SW480 (cell line): ENCODE data around the gene DNAJA3.

Experiments
- DNase-seq: peaks from one replicate; pipeline ENCODE4 v3.0.0-alpha.2; 2016; ENCODE audit warnings: low spot score

The DNAJA3 gene

GRCh38 chr16:4407543-4408322 is 17.9 kb upstream of the DNAJA3 start:
- no peak for DNase-seq

GRCh38 chr16:4408323-4408690 is 17.4 kb upstream of the DNAJA3 start:
- no peak for DNase-seq

- DNase-seq = no peak
Observed at GRCh38 chr16:4409081-4409932, 16.4 kb upstream of the DNAJA3 start.

- DNase-seq = peak; percentile 86
Observed at GRCh38 chr16:4410335-4411075, 15.2 kb upstream of the DNAJA3 start.

- DNase-seq = no peak
Observed at GRCh38 chr16:4411684-4412083, 14.0 kb upstream of the DNAJA3 start.

GRCh38 chr16:4412159-4412558 is 13.5 kb upstream of the DNAJA3 start:
- no peak for DNase-seq

- no peak for DNase-seq
Observed at GRCh38 chr16:4412854-4413253, 12.8 kb upstream of the DNAJA3 start.

- DNase-seq = no peak
Observed at GRCh38 chr16:4414187-4414917, 11.3 kb upstream of the DNAJA3 start.

- DNase-seq = no peak
Observed at GRCh38 chr16:4415538-4416199, 10.0 kb upstream of the DNAJA3 start.

GRCh38 chr16:4416200-4417032 is 9.3 kb upstream of the DNAJA3 start, which contains the start of gene CORO7:
Gene CORO7, minus strand, starts transcription at chr16:4416596. Its CDS starts 78 bp downstream, at chr16:4416518.
- DNase-seq = peak; percentile 84

GRCh38 chr16:4419402-4419959 is 6.2 kb upstream of the DNAJA3 start:
- DNase-seq = no peak

GRCh38 chr16:4420505-4421105 is 5.1 kb upstream of the DNAJA3 start:
- DNase-seq = no peak

- no peak for DNase-seq
Observed at GRCh38 chr16:4426021-4426684, 485 bp downstream of the DNAJA3 start.

- no peak for DNase-seq
Observed at GRCh38 chr16:4426722-4427372, 1.2 kb downstream of the DNAJA3 start.

GRCh38 chr16:4428500-4428899 is 2.8 kb downstream of the DNAJA3 start:
- DNase-seq = no peak

GRCh38 chr16:4431023-4431422 is 5.4 kb downstream of the DNAJA3 start:
- no peak for DNase-seq

- no peak for DNase-seq
Observed at GRCh38 chr16:4433228-4433627, 7.6 kb downstream of the DNAJA3 start.
